Ovary (tissue), 9 donors: ENCODE data around the gene AKT3. TPM values are rescaled to one million over a fixed set of nuclear protein-coding genes. Genes with fewer than 3 reads are reported as not detected.

ENCODE experiments used
- DNase-seq, 5 donors: peaks; one replicate each; pipeline ENCODE4 v3.0.0-alpha.2; 2019 to 2020
- H3K27ac ChIP-seq, 2 donors: fragments of 200-600 bp; one replicate each; pipeline versions ENCODE4 v1.5.1 to v1.8.0; 2019 to 2022
- H3K27me3 ChIP-seq: fragments of 200-600 bp; one replicate; pipeline ENCODE4 v1.8.0; 2022
- H3K36me3 ChIP-seq: fragments of 200-600 bp; sonication (generic); one replicate; pipeline ENCODE4 v1.5.1; 2019
- H3K4me1 ChIP-seq: one replicate; pipeline ENCODE4 v1.8.1; 2013; ENCODE audit warnings: mild to moderate bottlenecking, moderate library complexity; ENCODE audit not compliant: insufficient read depth
- H3K4me3 ChIP-seq: fragments of 200-600 bp; sonication (generic); one replicate; pipeline ENCODE4 v1.5.1; 2017
- H3K9me3 ChIP-seq, 2 donors: fragments of 200-600 bp in 1 of 2; sonication (generic) in 1 of 2; one replicate each; pipeline versions ENCODE4 v1.5.1 to v1.8.1; 2013 to 2019; ENCODE audit warnings: mild to moderate bottlenecking in 1 of 2, moderate library complexity in 1 of 2
- EP300 ChIP-seq: sonication (generic); formaldehyde crosslinking; IDR thresholded peaks from one replicate; pipeline ENCODE4 v1.6.1; 2017; ENCODE audit warnings: antibody characterized with exemption
- POLR2A ChIP-seq: fragments of 450-650 bp; IDR thresholded peaks from one replicate; pipeline ENCODE4 v1.6.1; 2017; ENCODE audit warnings: antibody characterized with exemption, mild to moderate bottlenecking, moderate library complexity
- WGBS, 3 donors: extraction: QIAGEN DNeasy Blood & Tissue Kit in 1 of 3; methylation state at CpG; one replicate each; pipeline versions ENCODE4 v1.1.5 to v1.1.7; 2013 to 2017; 5-methylcytosine and 5-hydroxymethylcytosine counted together
- intact Hi-C, 4 donors: fragments of 100-400 bp; cut with DNase I; formaldehyde crosslinking; loops; one replicate each; pipeline versions ENCODE4 v1.11.0 to v1.15.1; 2022 to 2023
- polyA plus RNA-seq, 2 donors: library from polyadenylated mRNA; stranded (reverse); fragments of 200-250 nt in 1 of 2; fragments of 350-450 nt in 1 of 2; fragmentation: Illumina TruSeq in 1 of 2; extraction: RNeasy Lipid Tissue Mini Kit (QIAGEN cat#74804) in 1 of 2; gene quantifications; one replicate each; pipeline ENCODE4 v1.2.3, GENCODE V29; 2013 to 2014
- total RNA-seq, 7 donors: library from RNA; depleted of rRNA in 2 of 7; stranded (reverse); fragments of >200 nt in 2 of 7; fragmentation: NEBNext Ultra II Directional in 3 of 7; extraction: Animal tissue kit (Norgen Biotek cat#: 25700) in 3 of 7; gene quantifications; one replicate each; pipeline versions ENCODE4 v1.1.0 to v1.2.4, GENCODE V29; 2016 to 2023
- TF ChIP-seq, protein P1 (sequence below), 3 donors: fragments of 450-650 bp in 2 of 3; fragments of 200-600 bp in 1 of 3; IDR thresholded peaks; one replicate each; pipeline versions ENCODE4 v1.5.1 to v1.8.0; 2016 to 2022; ENCODE audit warnings: antibody characterized with exemption in 3 of 3, mild to moderate bottlenecking in 1 of 3
- donor health status: DM: no; HTN: no; CAD: no; lungs with moderate emphysema.
- donor health status: DM: no; HTN: no; CAD: no.
- donor health status: Bipolar disorder and iron deficiency.
- donor health status: DM: yes; HTN: yes; CAD: no.
- donor health status: DM: no; HTN: no; CAD: no.
- donor health status: DM: yes; HTN: yes; CAD: no.

The AKT3 gene
- total and polyA plus RNA-seq, 9 donors = 27.2 to 202 (median 111) TPM

- H3K4me1 ChIP-seq = no peaks in the 10 kb centered on the region
Observed at GRCh38 chr1:243507672-243508302, 342.3 kb downstream of the AKT3 start.

DNA sequence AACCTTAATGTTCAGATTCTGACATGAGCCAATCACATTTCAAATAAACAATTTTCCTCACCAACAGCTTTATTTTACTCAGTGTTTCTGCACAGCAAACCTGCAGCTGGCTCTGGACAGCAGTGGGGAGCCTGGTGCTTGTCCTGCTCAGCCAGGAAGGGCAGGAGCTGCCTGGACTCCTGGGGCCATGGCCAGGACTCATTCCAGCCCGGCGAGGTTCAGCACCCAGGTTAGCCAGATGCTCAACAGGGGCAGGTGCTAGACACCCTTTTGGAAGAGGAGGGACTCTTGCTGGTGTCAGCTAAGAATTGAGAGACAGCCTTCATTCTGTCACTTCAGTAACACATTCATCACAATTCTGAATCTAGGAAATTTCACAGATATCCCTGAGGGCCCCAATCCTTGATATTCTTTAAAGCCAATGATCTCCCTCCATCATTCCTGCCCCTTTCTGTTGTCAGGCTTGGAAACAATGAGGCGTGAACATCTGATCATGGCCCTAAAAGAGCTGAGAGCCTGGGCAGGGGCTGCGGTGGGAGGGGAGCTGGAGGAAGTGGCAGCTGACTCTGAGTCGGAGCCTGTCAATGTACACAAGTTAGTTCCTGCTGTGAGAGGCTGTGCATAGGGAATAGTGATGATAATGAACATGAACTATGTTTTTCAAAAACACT is 342.9 kb downstream of the AKT3 start:
- TF ChIP-seq, protein P1, sequence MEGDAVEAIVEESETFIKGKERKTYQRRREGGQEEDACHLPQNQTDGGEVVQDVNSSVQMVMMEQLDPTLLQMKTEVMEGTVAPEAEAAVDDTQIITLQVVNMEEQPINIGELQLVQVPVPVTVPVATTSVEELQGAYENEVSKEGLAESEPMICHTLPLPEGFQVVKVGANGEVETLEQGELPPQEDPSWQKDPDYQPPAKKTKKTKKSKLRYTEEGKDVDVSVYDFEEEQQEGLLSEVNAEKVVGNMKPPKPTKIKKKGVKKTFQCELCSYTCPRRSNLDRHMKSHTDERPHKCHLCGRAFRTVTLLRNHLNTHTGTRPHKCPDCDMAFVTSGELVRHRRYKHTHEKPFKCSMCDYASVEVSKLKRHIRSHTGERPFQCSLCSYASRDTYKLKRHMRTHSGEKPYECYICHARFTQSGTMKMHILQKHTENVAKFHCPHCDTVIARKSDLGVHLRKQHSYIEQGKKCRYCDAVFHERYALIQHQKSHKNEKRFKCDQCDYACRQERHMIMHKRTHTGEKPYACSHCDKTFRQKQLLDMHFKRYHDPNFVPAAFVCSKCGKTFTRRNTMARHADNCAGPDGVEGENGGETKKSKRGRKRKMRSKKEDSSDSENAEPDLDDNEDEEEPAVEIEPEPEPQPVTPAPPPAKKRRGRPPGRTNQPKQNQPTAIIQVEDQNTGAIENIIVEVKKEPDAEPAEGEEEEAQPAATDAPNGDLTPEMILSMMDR (IDR thresholded peaks at IDR 0.05) = no peak
- no peak for TF ChIP-seq EP300
- no peak for TF ChIP-seq POLR2A
- Histone ChIP-seq H3K27ac (no peak overlapping the region), H3K4me1 (no peaks in the 10 kb centered on the region), H3K9me3 (no peaks in the 10 kb centered on the region), H3K27me3 (no peaks in the 10 kb centered on the region), H3K4me3 (no peak overlapping the region), H3K36me3 (no peaks in the 10 kb centered on the region)
- no peak for DNase-seq
- 92 to 93% (median 93%) methylated on average over 5 of the region's 5 CpGs for WGBS, 3 donors
- intact Hi-C loops = no loop called here

More at GRCh38 chr1:243507672-243508302, 342.3 kb downstream of the AKT3 start:
- WGBS, 3 donors = 81 to 85% (median 83%) methylated on average over 8 of the region's 8 CpGs
- DNase-seq = no peak
- no peaks in the 10 kb centered on the region for H3K36me3 ChIP-seq
- intact Hi-C loops = no loop called here
- H3K27ac ChIP-seq = no peak overlapping the region
- H3K27me3 ChIP-seq = no peaks in the 10 kb centered on the region
- no peaks in the 10 kb centered on the region for H3K9me3 ChIP-seq
- TF ChIP-seq POLR2A = no peak
- TF ChIP-seq, protein P1 (IDR thresholded peaks at IDR 0.05) = no peak
- no peak for TF ChIP-seq EP300
- H3K4me3 ChIP-seq = no peak overlapping the region

GRCh38 chr1:243505986-243506689 is 343.9 kb downstream of the AKT3 start:
- no peaks in the 10 kb centered on the region for H3K36me3 ChIP-seq
- no peak overlapping the region for H3K4me3 ChIP-seq
- 78 to 80% (median 78%) methylated on average over 10 of the region's 10 CpGs for WGBS, 3 donors
- H3K4me1 ChIP-seq = no peaks in the 10 kb centered on the region
- TF ChIP-seq POLR2A (no peak), EP300 (no peak)
- TF ChIP-seq, protein P1 (IDR thresholded peaks at IDR 0.05) = no peak
- no peak overlapping the region for H3K27ac ChIP-seq
- no peak for DNase-seq
- no peaks in the 10 kb centered on the region for H3K27me3 ChIP-seq
- H3K9me3 ChIP-seq = no peaks in the 10 kb centered on the region
- intact Hi-C loops = no loop called here

DNA sequence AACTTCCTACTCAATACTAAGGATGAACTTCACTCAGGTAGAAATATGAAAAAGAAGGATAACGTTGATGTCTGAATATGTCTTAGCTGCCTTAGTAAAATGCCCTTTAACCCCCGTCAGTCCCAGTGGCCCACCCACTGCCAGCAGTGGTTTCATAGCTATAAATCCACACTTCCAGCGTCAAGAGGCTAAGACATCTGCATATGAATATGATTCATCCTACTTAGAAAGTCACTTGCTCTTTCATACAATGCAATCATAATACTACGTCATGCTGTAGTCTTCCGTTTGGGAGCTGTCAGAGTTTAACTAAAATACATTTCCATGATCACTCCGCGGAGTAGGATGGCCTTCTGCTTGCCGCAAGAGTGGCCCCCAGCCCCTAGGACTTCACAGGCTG is 346.9 kb downstream of the AKT3 start:
- H3K27me3 ChIP-seq = no peaks in the 10 kb centered on the region
- no peaks in the 10 kb centered on the region for H3K36me3 ChIP-seq
- no peaks in the 10 kb centered on the region for H3K4me1 ChIP-seq
- no peak for TF ChIP-seq POLR2A
- TF ChIP-seq, protein P1 (IDR thresholded peaks at IDR 0.05) = no peak
- no peak for TF ChIP-seq EP300
- intact Hi-C loops = no loop called here
- 90 to 95% (median 93%) methylated on average over 8 of the region's 8 CpGs for WGBS, 3 donors
- no peaks in the 10 kb centered on the region for H3K9me3 ChIP-seq
- no peak for DNase-seq
- H3K27ac ChIP-seq = no peak overlapping the region
- no peak overlapping the region for H3K4me3 ChIP-seq
